ENCODE data around the gene CKAP2L. TPM values are rescaled to one million over a fixed set of nuclear protein-coding genes. Genes with fewer than 3 reads are reported as not detected.

Gene CKAP2L
- total and polyA plus RNA-seq, 2 experiments from 2014 or later: 16.2 to 30.2 TPM

- Histone ChIP-seq H2AFZ (0 out of 2 replicates have a peak overlapping the region, but pooled peaks have one; percentile 28), H3K79me2 (replicated peaks; ENCODE audit: insufficient read depth) (no peaks in the 10 kb centered on the region), H3K27ac (ENCODE audit: low read depth) (no peak overlapping the region), H3K4me1 (ENCODE audit: insufficient read depth) (no peaks in the 10 kb centered on the region; the same call in 1 of the 2 replicates), H3K36me3 (ENCODE audit: insufficient read depth) (no peaks in the 10 kb centered on the region), H3K4me3 (no peak overlapping the region), H3K4me2 (no peak overlapping the region), H3K9me2 (ENCODE audit: insufficient read depth) (no peaks in the 10 kb centered on the region), H4K20me1 (replicated peaks; ENCODE audit: insufficient read depth) (no peaks in the 10 kb centered on the region), H3K27me3 (ENCODE audit: insufficient read depth) (no peaks in the 10 kb centered on the region), H3F3A (replicated peaks; ENCODE audit: low read depth) (no peaks in the 10 kb centered on the region)
- ATAC-seq: no peak
- H3K9me3 Mint-ChIP-seq: no peaks in the 10 kb centered on the region
- TF ChIP-seq ZNF114 (CRISPR knock-in tag; IDR thresholded peaks at IDR 0.05) (no peak), JUNB (IDR thresholded peaks at IDR 0.05; ENCODE audit: unreplicated experiment) (no peak), CTCF (conservative IDR thresholded peaks at IDR 0.05; ENCODE audit: low read depth in 2 of 2) (no peak), CREB1 (CRISPR knock-in tag; IDR thresholded peaks at IDR 0.05; ENCODE audit: low read depth) (no peak), EZH2phosphoT487 (IDR thresholded peaks at IDR 0.05; ENCODE audit: unreplicated experiment) (no peak), POLR2AphosphoS5 (IDR thresholded peaks at IDR 0.05; ENCODE audit: low read depth) (no peak), EZH2 (IDR thresholded peaks at IDR 0.05; ENCODE audit: low read depth, unreplicated experiment) (no peak), ZNF331 (CRISPR knock-in tag; IDR thresholded peaks at IDR 0.05; ENCODE audit: low read depth) (no peak), NANOG (IDR thresholded peaks at IDR 0.05; ENCODE audit: borderline replicate concordance) (no peak), STAT1 (IDR thresholded peaks at IDR 0.05; ENCODE audit: unreplicated experiment) (no peak)
- TF ChIP-seq, protein P1, sequence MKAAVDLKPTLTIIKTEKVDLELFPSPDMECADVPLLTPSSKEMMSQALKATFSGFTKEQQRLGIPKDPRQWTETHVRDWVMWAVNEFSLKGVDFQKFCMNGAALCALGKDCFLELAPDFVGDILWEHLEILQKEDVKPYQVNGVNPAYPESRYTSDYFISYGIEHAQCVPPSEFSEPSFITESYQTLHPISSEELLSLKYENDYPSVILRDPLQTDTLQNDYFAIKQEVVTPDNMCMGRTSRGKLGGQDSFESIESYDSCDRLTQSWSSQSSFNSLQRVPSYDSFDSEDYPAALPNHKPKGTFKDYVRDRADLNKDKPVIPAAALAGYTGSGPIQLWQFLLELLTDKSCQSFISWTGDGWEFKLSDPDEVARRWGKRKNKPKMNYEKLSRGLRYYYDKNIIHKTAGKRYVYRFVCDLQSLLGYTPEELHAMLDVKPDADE (IDR thresholded peaks at IDR 0.05): no peak
- TF ChIP-seq, protein P2, sequence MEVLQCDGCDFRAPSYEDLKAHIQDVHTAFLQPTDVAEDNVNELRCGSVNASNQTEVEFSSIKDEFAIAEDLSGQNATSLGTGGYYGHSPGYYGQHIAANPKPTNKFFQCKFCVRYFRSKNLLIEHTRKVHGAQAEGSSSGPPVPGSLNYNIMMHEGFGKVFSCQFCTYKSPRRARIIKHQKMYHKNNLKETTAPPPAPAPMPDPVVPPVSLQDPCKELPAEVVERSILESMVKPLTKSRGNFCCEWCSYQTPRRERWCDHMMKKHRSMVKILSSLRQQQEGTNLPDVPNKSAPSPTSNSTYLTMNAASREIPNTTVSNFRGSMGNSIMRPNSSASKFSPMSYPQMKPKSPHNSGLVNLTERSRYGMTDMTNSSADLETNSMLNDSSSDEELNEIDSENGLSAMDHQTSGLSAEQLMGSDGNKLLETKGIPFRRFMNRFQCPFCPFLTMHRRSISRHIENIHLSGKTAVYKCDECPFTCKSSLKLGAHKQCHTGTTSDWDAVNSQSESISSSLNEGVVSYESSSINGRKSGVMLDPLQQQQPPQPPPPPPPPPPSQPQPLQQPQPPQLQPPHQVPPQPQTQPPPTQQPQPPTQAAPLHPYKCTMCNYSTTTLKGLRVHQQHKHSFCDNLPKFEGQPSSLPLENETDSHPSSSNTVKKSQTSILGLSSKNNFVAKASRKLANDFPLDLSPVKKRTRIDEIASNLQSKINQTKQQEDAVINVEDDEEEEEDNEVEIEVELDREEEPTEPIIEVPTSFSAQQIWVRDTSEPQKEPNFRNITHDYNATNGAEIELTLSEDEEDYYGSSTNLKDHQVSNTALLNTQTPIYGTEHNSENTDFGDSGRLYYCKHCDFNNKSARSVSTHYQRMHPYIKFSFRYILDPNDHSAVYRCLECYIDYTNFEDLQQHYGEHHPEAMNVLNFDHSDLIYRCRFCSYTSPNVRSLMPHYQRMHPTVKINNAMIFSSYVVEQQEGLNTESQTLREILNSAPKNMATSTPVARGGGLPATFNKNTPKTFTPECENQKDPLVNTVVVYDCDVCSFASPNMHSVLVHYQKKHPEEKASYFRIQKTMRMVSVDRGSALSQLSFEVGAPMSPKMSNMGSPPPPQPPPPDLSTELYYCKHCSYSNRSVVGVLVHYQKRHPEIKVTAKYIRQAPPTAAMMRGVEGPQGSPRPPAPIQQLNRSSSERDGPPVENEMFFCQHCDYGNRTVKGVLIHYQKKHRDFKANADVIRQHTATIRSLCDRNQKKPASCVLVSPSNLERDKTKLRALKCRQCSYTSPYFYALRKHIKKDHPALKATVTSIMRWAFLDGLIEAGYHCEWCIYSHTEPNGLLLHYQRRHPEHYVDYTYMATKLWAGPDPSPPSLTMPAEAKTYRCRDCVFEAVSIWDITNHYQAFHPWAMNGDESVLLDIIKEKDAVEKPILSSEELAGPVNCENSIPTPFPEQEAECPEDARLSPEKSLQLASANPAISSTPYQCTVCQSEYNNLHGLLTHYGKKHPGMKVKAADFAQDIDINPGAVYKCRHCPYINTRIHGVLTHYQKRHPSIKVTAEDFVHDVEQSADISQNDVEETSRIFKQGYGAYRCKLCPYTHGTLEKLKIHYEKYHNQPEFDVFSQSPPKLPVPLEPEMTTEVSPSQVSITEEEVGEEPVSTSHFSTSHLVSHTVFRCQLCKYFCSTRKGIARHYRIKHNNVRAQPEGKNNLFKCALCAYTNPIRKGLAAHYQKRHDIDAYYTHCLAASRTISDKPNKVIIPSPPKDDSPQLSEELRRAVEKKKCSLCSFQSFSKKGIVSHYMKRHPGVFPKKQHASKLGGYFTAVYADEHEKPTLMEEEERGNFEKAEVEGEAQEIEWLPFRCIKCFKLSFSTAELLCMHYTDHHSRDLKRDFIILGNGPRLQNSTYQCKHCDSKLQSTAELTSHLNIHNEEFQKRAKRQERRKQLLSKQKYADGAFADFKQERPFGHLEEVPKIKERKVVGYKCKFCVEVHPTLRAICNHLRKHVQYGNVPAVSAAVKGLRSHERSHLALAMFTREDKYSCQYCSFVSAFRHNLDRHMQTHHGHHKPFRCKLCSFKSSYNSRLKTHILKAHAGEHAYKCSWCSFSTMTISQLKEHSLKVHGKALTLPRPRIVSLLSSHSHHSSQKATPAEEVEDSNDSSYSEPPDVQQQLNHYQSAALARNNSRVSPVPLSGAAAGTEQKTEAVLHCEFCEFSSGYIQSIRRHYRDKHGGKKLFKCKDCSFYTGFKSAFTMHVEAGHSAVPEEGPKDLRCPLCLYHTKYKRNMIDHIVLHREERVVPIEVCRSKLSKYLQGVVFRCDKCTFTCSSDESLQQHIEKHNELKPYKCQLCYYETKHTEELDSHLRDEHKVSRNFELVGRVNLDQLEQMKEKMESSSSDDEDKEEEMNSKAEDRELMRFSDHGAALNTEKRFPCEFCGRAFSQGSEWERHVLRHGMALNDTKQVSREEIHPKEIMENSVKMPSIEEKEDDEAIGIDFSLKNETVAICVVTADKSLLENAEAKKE (CRISPR knock-in tag; IDR thresholded peaks at IDR 0.05): no peak
- TF ChIP-seq, protein P3, sequence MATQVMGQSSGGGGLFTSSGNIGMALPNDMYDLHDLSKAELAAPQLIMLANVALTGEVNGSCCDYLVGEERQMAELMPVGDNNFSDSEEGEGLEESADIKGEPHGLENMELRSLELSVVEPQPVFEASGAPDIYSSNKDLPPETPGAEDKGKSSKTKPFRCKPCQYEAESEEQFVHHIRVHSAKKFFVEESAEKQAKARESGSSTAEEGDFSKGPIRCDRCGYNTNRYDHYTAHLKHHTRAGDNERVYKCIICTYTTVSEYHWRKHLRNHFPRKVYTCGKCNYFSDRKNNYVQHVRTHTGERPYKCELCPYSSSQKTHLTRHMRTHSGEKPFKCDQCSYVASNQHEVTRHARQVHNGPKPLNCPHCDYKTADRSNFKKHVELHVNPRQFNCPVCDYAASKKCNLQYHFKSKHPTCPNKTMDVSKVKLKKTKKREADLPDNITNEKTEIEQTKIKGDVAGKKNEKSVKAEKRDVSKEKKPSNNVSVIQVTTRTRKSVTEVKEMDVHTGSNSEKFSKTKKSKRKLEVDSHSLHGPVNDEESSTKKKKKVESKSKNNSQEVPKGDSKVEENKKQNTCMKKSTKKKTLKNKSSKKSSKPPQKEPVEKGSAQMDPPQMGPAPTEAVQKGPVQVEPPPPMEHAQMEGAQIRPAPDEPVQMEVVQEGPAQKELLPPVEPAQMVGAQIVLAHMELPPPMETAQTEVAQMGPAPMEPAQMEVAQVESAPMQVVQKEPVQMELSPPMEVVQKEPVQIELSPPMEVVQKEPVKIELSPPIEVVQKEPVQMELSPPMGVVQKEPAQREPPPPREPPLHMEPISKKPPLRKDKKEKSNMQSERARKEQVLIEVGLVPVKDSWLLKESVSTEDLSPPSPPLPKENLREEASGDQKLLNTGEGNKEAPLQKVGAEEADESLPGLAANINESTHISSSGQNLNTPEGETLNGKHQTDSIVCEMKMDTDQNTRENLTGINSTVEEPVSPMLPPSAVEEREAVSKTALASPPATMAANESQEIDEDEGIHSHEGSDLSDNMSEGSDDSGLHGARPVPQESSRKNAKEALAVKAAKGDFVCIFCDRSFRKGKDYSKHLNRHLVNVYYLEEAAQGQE (IDR thresholded peaks at IDR 0.05; ENCODE audit: unreplicated experiment): no peak
- H3K36me3 Mint-ChIP-seq (ENCODE audit: low read depth): no peaks in the 10 kb centered on the region
- DNase-seq (ENCODE audit: low spot score): no peak
- no peaks in the 10 kb centered on the region for H3K4me1 Mint-ChIP-seq
- no peak overlapping the region for H3K27ac Mint-ChIP-seq
- no peak overlapping the region for H3K4me3 Mint-ChIP-seq
- peaks cover 4% of the 10 kb centered on the region for H3K27me3 Mint-ChIP-seq (ENCODE audit: insufficient read depth, low read depth, poor library complexity)
Observed at GRCh38 chr2:112728029-112728362, 36.4 kb downstream of the CKAP2L start.

Measured in GM23338 (cell line).